ENCODE results near the gene DAB1.

- TF ChIP-seq EZH2 (IDR thresholded peaks at IDR 0.05; ENCODE audit: borderline replicate concordance, low read length) (no peak), CTCF (conservative IDR thresholded peaks at IDR 0.05 in 1 of 2, IDR thresholded peaks at IDR 0.05 in 1 of 2; ENCODE audit: extremely low read depth in 1 of 2, insufficient read depth in 1 of 2, low read depth in 1 of 2, low read length in 2 of 2) (no peak)
These were observed 258.3 kb downstream of the DAB1 start for GRCh38 chr1:57165546-57165945.
